Cardiac septum (tissue), 1 donor: ENCODE results near the gene DIP2C. TPM values are rescaled to one million over a fixed set of nuclear protein-coding genes. Genes with fewer than 3 reads are reported as not detected.
"Not testable (repeated sequence)": the region's sequence is repeated elsewhere in the genome, so short reads cannot be mapped to it uniquely, and the experiment has no call there.

Experiments used
- DNase-seq: peaks from one replicate; pipeline ENCODE4 v3.0.0-alpha.2; 2020; ENCODE audit warnings: low spot score
- intact Hi-C: fragments of 100-400 bp; cut with DNase I; formaldehyde crosslinking; loops from one replicate; pipeline ENCODE4 v1.14.0; 2022
- total RNA-seq: library from RNA; stranded (reverse); fragmentation: NEBNext Ultra II Directional; extraction: Animal tissue kit (Norgen Biotek cat#: 25700); gene quantifications from one replicate; pipeline ENCODE4 v1.2.1, GENCODE V29; 2021
- donor health status: DM: no; HTN: no; CAD: no.

DIP2C gene
- total RNA-seq, 1 donor from 2014 or later, result 28.8 TPM

- intact Hi-C loops, result no loop called here
- peak; percentile 58 for DNase-seq
Measured at GRCh38 chr10:335151-335800, 354.2 kb downstream of the DIP2C start.

DNA sequence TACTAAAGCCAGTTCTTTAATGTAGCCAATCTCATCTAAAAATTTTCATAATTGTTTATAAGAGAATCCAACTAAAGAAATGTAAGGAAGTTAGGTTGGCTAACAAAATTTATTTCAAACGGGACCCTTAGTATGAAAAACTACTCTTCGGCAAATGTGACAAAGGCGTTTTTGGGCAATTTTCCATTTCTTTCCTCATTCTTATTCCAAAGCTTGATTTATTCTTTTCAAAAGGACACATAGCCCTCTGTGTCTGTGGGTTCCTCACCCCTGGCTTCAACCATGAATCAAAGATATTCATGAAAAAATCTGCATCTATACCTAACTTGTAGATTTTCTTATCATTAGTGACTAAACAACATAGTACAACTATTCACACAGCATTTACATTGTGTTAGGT lies 358.3 kb downstream of the DIP2C start:
- intact Hi-C loops, result no loop called here
- DNase-seq, result no peak

GRCh38 chr10:329361-330099 lies 359.9 kb downstream of the DIP2C start:
- DNase-seq, result peak; percentile 80
- intact Hi-C loops, result no loop called here

GRCh38 chr10:327889-328852 lies 361.3 kb downstream of the DIP2C start:
- intact Hi-C loops, result no loop called here
- DNase-seq, result peak; percentile 64

DNA sequence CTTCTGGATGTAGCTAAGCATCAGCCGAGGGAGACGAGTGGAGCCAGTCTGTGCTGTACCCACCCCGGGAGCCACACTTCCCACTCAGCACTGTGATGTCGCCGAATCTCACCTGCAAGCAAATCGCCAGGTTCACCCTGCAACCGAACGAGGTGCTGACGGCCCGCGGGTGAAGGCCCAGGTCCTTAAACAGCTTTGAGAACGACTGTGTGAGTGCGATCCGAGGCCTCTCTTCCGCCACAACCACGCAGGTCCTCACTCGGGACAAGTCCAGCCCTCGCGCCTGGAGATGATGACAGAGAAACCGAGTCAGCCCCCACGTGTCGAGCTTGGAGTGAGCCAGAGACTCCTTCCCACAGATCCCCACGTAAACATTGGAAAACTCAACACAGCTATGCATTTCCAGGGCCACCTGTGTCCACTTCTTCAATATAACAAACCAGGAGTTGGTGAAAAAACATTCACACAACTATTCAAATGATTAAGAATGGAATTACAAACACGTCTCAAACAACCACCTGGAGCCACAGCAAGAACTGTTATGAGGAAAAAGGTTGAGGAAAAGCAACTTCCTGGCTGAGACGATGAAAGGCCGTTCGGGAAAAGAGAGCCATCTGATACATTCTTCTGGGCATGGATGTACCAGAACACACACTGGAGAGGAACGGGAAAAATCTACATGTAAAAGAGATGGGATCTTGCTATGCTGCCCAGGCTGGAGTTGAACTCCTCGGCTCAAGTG lies 362.4 kb downstream of the DIP2C start:
- peak; percentile 60 for DNase-seq
- intact Hi-C loops, result no loop called here

GRCh38 chr10:326350-326749 lies 363.1 kb downstream of the DIP2C start:
- peak; percentile 22 for DNase-seq
- intact Hi-C loops, result no loop called here

- no peak for DNase-seq
- intact Hi-C loops, result no loop called here
Measured at GRCh38 chr10:325282-325681, 364.2 kb downstream of the DIP2C start.

GRCh38 chr10:324593-324992 lies 364.9 kb downstream of the DIP2C start:
- peak; percentile 36 for DNase-seq
- intact Hi-C loops, result no loop called here

DNA sequence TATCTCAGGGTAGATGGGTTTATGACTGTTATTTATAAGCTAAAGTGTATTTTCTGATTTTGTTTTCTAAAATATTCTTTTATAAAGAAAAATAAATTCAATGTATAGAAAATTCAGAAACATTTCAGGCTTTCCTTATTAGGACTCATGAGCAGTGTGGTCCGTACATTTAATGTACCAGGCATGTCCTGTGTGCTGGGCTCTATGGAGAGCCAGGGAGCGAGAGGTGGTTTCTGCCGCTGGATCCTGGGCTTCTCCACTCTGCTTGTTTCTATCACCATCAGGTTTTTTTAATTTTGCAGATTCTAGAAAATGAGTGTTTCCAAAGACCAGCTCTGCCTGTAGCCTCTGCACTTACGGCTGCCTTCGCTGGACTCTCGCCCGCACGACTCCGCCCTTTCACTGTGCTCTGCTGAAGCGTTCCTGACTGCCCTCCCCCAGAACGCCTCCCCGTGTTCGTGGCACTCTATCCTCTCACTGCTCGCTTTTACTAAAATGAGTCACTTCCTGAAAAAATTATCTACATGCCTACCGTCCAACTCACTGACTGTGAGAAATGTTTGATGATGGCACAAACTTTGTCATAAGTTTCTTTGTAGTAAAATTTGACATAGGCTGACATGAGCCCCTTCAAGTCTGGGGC lies 365.7 kb downstream of the DIP2C start:
- DNase-seq, result peak; percentile 82
- intact Hi-C loops, result no loop called here

- intact Hi-C loops, DNase-seq: not testable (repeated sequence)
Measured at GRCh38 chr10:323046-323445, 366.4 kb downstream of the DIP2C start.

- DNase-seq, result peak; percentile 55
- intact Hi-C loops, result no loop called here
Measured at GRCh38 chr10:320771-321170, 368.7 kb downstream of the DIP2C start.

DNA sequence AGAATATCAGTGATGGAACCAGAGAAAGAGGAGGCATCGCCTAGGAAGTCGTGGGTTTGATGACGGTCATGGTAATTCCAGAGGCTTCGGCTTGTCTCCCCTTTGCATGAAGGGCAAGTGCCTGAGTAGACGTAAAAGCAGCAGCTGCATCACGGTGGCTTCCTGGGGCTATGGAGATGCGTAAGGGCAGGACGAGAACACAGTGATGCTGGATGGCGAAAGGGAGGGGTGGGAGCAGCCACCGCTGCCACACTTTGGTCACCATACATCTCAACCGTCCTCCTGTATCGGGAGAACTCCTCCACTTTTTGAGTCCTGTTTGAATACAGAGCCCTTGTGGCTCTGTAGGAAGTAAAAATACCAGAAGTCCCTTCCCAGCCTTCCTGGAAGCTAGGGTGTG lies 371.5 kb downstream of the DIP2C start:
- intact Hi-C loops, result no loop called here
- peak; percentile 22 for DNase-seq

DNA sequence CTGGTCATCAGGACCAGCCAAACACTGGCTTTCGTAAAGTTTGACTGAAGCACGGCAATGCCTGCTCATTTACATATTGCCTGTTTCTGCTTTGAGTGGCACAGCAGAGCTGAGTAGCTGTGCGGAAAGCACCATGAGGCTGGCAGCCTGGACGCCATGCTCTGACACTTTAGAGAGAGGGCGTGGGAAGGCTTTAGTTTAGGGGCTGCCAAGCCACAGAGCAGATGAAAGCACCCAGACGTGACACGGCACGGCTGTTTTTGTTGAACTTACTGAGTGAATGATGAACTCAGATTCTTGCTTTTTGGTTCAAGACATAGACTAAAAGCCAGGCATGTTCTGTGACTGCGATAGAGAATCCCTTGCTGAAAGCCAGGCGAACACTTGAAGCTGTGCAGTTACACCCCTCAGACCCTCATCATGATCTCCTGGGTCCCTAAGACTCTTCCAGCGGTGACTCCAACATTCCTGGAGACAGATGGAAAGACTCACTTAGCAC lies 372.1 kb downstream of the DIP2C start:
- intact Hi-C loops, result no loop called here
- peak; percentile 70 for DNase-seq

GRCh38 chr10:316390-316789 lies 373.1 kb downstream of the DIP2C start:
- intact Hi-C loops, result no loop called here
- DNase-seq, result peak; percentile 36

GRCh38 chr10:314871-315270 lies 374.6 kb downstream of the DIP2C start:
- peak; percentile 15 for DNase-seq
- intact Hi-C loops, result no loop called here

- peak; percentile 63 for DNase-seq
- intact Hi-C loops, result no loop called here
Measured at GRCh38 chr10:314381-314780, 375.1 kb downstream of the DIP2C start.

GRCh38 chr10:311901-312665 lies 377.4 kb downstream of the DIP2C start:
- intact Hi-C loops, result no loop called here
- peak; percentile 31 for DNase-seq

- intact Hi-C loops, result no loop called here
- no peak for DNase-seq
Measured at GRCh38 chr10:310976-311639, 378.4 kb downstream of the DIP2C start.
